HepG2 (cell line): ENCODE results near the gene PARD3. TPM values are rescaled to one million over a fixed set of nuclear protein-coding genes. Genes with fewer than 3 reads are reported as not detected.

Source experiments
- ARNT ChIP-seq: fragments of 450-650 bp; IDR thresholded peaks from 2 replicates; pipeline ENCODE4 v1.6.1; 2017
- ARNT2 ChIP-seq: sonication (generic); formaldehyde crosslinking; IDR thresholded peaks from 2 replicates; pipeline ENCODE4 v1.8.0; 2022; ENCODE audit warnings: mild to moderate bottlenecking, low read depth, missing genetic modification reagents, moderate library complexity
- GATA4 ChIP-seq: sonication (generic); IDR thresholded peaks from 2 replicates; pipeline ENCODE4 v1.6.1; 2016; ENCODE audit warnings: antibody characterized with exemption, low read depth, borderline replicate concordance
- KLF16 ChIP-seq, 2 experiments: sonication (generic) in 1 of 2; formaldehyde crosslinking in 1 of 2; IDR thresholded peaks; 2 replicates each; pipeline versions ENCODE4 v1.6.1 to v1.8.0; 2016 to 2023; ENCODE audit warnings: missing genetic modification reagents in 2 of 2, missing compliant biosample characterization in 1 of 2
- MTA1 ChIP-seq: sonication (generic); formaldehyde crosslinking; IDR thresholded peaks from 2 replicates; pipeline ENCODE4 v1.4.0; 2020; ENCODE audit warnings: missing genetic modification reagents, mild to moderate bottlenecking, borderline replicate concordance
- RFXANK ChIP-seq: IDR thresholded peaks from 2 replicates; pipeline ENCODE4 v1.6.1; 2016
- ZNF20 ChIP-seq: sonication (generic); formaldehyde crosslinking; IDR thresholded peaks from 2 replicates; pipeline ENCODE4 v1.4.0; 2020; ENCODE audit warnings: mild to moderate bottlenecking, moderate library complexity, missing genetic modification reagents
- ZNF234 ChIP-seq: sonication (generic); formaldehyde crosslinking; conservative IDR thresholded peaks from 2 replicates; pipeline ENCODE4 v1.5.1; 2020; ENCODE audit warnings: mild to moderate bottlenecking, missing genetic modification reagents
- ZNF350 ChIP-seq: sonication (generic); formaldehyde crosslinking; IDR thresholded peaks from 2 replicates; pipeline ENCODE4 v1.4.0; 2020; ENCODE audit warnings: mild to moderate bottlenecking, low read depth, missing genetic modification reagents, borderline replicate concordance
- ZNF460 ChIP-seq: sonication (generic); formaldehyde crosslinking; IDR thresholded peaks from 2 replicates; pipeline ENCODE4 v1.5.1; 2020; ENCODE audit warnings: missing genetic modification reagents, mild to moderate bottlenecking, borderline replicate concordance
- polyA plus RNA-seq, 8 experiments: library from polyadenylated mRNA; depleted of rRNA in 3 of 8; stranded (reverse) in 7 of 8; unstranded in 1 of 8; fragments of >200 nt; fragmentation: Illumina TruSeq in 4 of 8; extraction: Trizol in 4 of 8; gene quantifications; 2 replicates each; pipeline versions ENCODE4 v1.2.1 to v1.2.3, GENCODE V29; 2011 to 2016; ENCODE audit warnings: low read depth in 4 of 8, missing spikeins in 1 of 8, mixed read lengths in 1 of 8; ENCODE audit not compliant: insufficient read depth in 1 of 8
- total RNA-seq, 5 experiments: library from RNA; depleted of rRNA; stranded (reverse); fragments of >200 nt; fragmentation: Illumina TruSeq; extraction: Trizol; gene quantifications; 2 replicates each; pipeline ENCODE4 v1.2.3, GENCODE V29; 2016; ENCODE audit warnings: low read depth in 1 of 5
- TF ChIP-seq, protein P1 (sequence below): sonication (generic); formaldehyde crosslinking; conservative IDR thresholded peaks from 2 replicates; pipeline ENCODE4 v1.8.0; 2022; ENCODE audit warnings: mild to moderate bottlenecking, moderate library complexity, missing genetic modification reagents
- TF ChIP-seq, protein P2 (sequence below), 2 experiments: fragments of 450-650 bp in 1 of 2; sonication (generic) in 1 of 2; formaldehyde crosslinking; IDR thresholded peaks; 2 replicates each; pipeline versions ENCODE4 v1.5.0 to v1.8.0; 2020 to 2022; ENCODE audit warnings: mild to moderate bottlenecking in 1 of 2, missing genetic modification reagents in 1 of 2
- TF ChIP-seq, protein P3 (sequence below): sonication (generic); formaldehyde crosslinking; IDR thresholded peaks from 2 replicates; pipeline ENCODE4 v1.4.0; 2020; ENCODE audit warnings: missing genetic modification reagents
- TF ChIP-seq, protein P4 (sequence below): sonication (generic); formaldehyde crosslinking; IDR thresholded peaks from 2 replicates; pipeline ENCODE4 v1.8.0; 2022; ENCODE audit warnings: missing genetic modification reagents, mild to moderate bottlenecking, inconsistent platforms, borderline replicate concordance

Gene PARD3
- total and polyA plus RNA-seq, 2 of the 13 experiments (the other 11 are each of a cell fraction or from before 2014, with no cell fraction given): 40.9 to 60.0 TPM

DNA sequence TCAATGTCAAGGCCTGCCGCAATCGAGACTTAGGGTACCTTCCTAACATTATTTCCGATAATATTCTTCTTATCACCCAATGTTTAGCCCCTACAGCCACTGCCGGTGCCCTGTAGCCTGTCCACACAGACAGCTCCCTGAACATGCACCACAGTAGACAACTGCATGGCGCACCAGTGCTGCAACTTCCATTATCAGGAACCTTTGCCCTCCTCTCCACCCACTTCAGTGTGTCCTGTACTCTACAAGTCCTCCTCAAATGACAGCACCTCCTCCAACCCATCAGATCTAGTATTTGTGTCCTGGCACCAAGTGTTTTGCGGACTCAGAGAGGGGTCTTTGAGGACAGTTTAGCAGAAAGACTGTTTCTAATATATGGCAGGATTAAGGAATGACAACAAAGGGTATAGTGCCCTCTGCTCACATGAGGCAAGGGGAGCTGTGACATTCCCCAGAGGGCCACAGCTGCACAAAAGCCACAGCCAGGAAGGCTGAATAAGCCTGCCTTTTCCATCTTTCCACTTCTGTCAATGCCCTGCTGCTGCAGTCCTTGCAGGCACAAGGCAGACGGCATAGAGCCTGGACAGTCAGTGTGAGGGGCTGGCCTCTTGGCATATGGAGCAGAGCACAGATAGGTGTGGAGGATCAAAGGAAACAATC is 335.4 kb downstream of the PARD3 start (continued):
- TF ChIP-seq, protein P1, sequence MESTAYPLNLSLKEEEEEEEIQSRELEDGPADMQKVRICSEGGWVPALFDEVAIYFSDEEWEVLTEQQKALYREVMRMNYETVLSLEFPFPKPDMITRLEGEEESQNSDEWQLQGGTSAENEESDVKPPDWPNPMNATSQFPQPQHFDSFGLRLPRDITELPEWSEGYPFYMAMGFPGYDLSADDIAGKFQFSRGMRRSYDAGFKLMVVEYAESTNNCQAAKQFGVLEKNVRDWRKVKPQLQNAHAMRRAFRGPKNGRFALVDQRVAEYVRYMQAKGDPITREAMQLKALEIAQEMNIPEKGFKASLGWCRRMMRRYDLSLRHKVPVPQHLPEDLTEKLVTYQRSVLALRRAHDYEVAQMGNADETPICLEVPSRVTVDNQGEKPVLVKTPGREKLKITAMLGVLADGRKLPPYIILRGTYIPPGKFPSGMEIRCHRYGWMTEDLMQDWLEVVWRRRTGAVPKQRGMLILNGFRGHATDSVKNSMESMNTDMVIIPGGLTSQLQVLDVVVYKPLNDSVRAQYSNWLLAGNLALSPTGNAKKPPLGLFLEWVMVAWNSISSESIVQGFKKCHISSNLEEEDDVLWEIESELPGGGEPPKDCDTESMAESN (CRISPR knock-in tag): no peak
- TF ChIP-seq ARNT2 (no peak), KLF16 (CRISPR knock-in tag; IDR thresholded peaks at IDR 0.05) (no peak), RFXANK (CRISPR knock-in tag) (no peak), ARNT (no peak), ZNF460 (no peak), ZNF234 (no peak), GATA4 (no peak), ZNF350 (no peak; the same call in 1 of the 2 replicates), ZNF20 (CRISPR knock-in tag) (no peak), MTA1 (CRISPR knock-in tag) (no peak)
- TF ChIP-seq, protein P2, sequence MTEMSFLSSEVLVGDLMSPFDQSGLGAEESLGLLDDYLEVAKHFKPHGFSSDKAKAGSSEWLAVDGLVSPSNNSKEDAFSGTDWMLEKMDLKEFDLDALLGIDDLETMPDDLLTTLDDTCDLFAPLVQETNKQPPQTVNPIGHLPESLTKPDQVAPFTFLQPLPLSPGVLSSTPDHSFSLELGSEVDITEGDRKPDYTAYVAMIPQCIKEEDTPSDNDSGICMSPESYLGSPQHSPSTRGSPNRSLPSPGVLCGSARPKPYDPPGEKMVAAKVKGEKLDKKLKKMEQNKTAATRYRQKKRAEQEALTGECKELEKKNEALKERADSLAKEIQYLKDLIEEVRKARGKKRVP (CRISPR knock-in tag; IDR thresholded peaks at IDR 0.05): no peak
- TF ChIP-seq, protein P3, sequence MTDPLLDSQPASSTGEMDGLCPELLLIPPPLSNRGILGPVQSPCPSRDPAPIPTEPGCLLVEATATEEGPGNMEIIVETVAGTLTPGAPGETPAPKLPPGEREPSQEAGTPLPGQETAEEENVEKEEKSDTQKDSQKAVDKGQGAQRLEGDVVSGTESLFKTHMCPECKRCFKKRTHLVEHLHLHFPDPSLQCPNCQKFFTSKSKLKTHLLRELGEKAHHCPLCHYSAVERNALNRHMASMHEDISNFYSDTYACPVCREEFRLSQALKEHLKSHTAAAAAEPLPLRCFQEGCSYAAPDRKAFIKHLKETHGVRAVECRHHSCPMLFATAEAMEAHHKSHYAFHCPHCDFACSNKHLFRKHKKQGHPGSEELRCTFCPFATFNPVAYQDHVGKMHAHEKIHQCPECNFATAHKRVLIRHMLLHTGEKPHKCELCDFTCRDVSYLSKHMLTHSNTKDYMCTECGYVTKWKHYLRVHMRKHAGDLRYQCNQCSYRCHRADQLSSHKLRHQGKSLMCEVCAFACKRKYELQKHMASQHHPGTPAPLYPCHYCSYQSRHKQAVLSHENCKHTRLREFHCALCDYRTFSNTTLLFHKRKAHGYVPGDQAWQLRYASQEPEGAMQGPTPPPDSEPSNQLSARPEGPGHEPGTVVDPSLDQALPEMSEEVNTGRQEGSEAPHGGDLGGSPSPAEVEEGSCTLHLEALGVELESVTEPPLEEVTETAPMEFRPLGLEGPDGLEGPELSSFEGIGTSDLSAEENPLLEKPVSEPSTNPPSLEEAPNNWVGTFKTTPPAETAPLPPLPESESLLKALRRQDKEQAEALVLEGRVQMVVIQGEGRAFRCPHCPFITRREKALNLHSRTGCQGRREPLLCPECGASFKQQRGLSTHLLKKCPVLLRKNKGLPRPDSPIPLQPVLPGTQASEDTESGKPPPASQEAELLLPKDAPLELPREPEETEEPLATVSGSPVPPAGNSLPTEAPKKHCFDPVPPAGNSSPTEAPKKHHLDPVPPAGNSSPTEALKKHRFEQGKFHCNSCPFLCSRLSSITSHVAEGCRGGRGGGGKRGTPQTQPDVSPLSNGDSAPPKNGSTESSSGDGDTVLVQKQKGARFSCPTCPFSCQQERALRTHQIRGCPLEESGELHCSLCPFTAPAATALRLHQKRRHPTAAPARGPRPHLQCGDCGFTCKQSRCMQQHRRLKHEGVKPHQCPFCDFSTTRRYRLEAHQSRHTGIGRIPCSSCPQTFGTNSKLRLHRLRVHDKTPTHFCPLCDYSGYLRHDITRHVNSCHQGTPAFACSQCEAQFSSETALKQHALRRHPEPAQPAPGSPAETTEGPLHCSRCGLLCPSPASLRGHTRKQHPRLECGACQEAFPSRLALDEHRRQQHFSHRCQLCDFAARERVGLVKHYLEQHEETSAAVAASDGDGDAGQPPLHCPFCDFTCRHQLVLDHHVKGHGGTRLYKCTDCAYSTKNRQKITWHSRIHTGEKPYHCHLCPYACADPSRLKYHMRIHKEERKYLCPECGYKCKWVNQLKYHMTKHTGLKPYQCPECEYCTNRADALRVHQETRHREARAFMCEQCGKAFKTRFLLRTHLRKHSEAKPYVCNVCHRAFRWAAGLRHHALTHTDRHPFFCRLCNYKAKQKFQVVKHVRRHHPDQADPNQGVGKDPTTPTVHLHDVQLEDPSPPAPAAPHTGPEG: no peak
- TF ChIP-seq, protein P4, sequence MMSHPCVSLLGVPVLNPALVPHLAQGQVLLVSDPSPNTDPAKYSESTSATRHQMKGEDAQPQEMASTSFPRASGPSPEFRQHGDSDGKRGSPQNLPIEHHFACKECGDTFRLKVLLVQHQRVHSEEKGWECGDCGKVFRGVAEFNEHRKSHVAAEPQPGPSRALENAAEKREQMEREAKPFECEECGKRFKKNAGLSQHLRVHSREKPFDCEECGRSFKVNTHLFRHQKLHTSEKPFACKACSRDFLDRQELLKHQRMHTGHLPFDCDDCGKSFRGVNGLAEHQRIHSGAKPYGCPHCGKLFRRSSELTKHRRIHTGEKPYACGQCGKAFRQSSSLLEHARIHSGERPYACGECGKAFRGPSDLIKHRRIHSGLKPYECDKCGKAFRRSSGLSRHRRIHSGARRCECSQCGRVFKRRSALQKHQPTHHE (CRISPR knock-in tag): no peak
